Endodermal cell (in vitro differentiated cells): Measurements from ENCODE around the gene NLRP1. TPM values are rescaled to one million over a fixed set of nuclear protein-coding genes. Genes with fewer than 3 reads are reported as not detected.

ENCODE experiments used
- DNase-seq: peaks from one replicate; pipeline ENCODE4 v3.0.0-alpha.2; 2017
- H3K27ac ChIP-seq: 2 replicates; pipeline ENCODE4 v1.5.1; 2013; ENCODE audit warnings: mild to moderate bottlenecking, low read depth, low read length, moderate library complexity
- H3K27me3 ChIP-seq: 2 replicates; pipeline ENCODE4 v1.6.1; 2013; ENCODE audit warnings: mild to moderate bottlenecking, low read length, moderate library complexity; ENCODE audit not compliant: insufficient read depth, control insufficient read depth, poor library complexity, severe bottlenecking
- H3K36me3 ChIP-seq: 2 replicates; pipeline ENCODE4 v1.7.0; 2013; ENCODE audit warnings: mild to moderate bottlenecking, low read length, moderate library complexity; ENCODE audit not compliant: control insufficient read depth, insufficient read depth
- H3K4me1 ChIP-seq: one replicate; pipeline ENCODE4 v1.7.0; 2013; ENCODE audit warnings: low read length; ENCODE audit not compliant: control insufficient read depth, insufficient read depth
- H3K4me3 ChIP-seq: 2 replicates; pipeline ENCODE4 v1.5.1; 2013; ENCODE audit warnings: mild to moderate bottlenecking, low read length, moderate library complexity
- H3K9ac ChIP-seq: 2 replicates; pipeline ENCODE4 v1.6.1; 2013; ENCODE audit warnings: mild to moderate bottlenecking, low read length, moderate library complexity; ENCODE audit not compliant: poor library complexity, severe bottlenecking; ENCODE audit errors: extremely low read depth
- H3K9me3 ChIP-seq: 2 replicates; pipeline ENCODE4 v1.6.1; 2013; ENCODE audit warnings: mild to moderate bottlenecking, low read length, moderate library complexity; ENCODE audit not compliant: control insufficient read depth
- H3K27ac Mint-ChIP-seq: 2 replicates; pipeline ENCODE4 v1.8.0; 2020; ENCODE audit warnings: mixed read lengths
- H3K27me3 Mint-ChIP-seq: 2 replicates; pipeline ENCODE4 v1.8.0; 2021; ENCODE audit warnings: mild to moderate bottlenecking, mixed read lengths; ENCODE audit not compliant: insufficient read depth
- H3K36me3 Mint-ChIP-seq: 2 replicates; pipeline ENCODE4 v1.8.0; 2020; ENCODE audit warnings: low read depth, mixed read lengths
- H3K4me1 Mint-ChIP-seq: 2 replicates; pipeline ENCODE4 v1.8.0; 2020; ENCODE audit warnings: mixed read lengths
- H3K4me3 Mint-ChIP-seq: 2 replicates; pipeline ENCODE4 v1.8.0; 2020; ENCODE audit warnings: mild to moderate bottlenecking, moderate library complexity, mixed read lengths
- H3K9me3 Mint-ChIP-seq: 2 replicates; pipeline ENCODE4 v1.8.0; 2020; ENCODE audit warnings: mild to moderate bottlenecking, mixed read lengths
- CTCF ChIP-seq: fragments of 200-600 bp; sonication (generic); conservative IDR thresholded peaks from 2 replicates; pipeline ENCODE4 v1.5.0; 2021; ENCODE audit warnings: antibody characterized with exemption, mild to moderate bottlenecking
- WGBS, 2 experiments: methylation state at CpG; one replicate each; pipeline versions ENCODE4 v1.1.5 to v1.1.7; 2013; ENCODE audit warnings: missing lambda C conversion rate in 2 of 2, mixed read lengths in 1 of 2; ENCODE audit not compliant: insufficient coverage in 1 of 2, insufficient read length in 1 of 2; 5-methylcytosine and 5-hydroxymethylcytosine counted together
- total RNA-seq, 2 donors: library from RNA; stranded (reverse); fragmentation: NEBNext Ultra II Directional in 1 of 2; extraction: Animal tissue kit (Norgen Biotek cat#: 25700) in 1 of 2; gene quantifications; 2 replicates in 1 of 2; 3 replicates in 1 of 2; pipeline ENCODE4 v1.2.1, GENCODE V29; 2021

Gene NLRP1
- total RNA-seq, 2 donors from 2014 or later, result 3.6 to 5.4 TPM

GRCh38 chr17:5600041-5600440 lies 15.7 kb upstream of the NLRP1 start:
- H3K9me3 ChIP-seq, result no peaks in the 10 kb centered on the region
- H3K4me1 Mint-ChIP-seq, result no peaks in the 10 kb centered on the region
- no peak overlapping the region for H3K27ac Mint-ChIP-seq
- H3K27me3 ChIP-seq, result peaks cover 36% of the 10 kb centered on the region
- H3K36me3 Mint-ChIP-seq, result no peaks in the 10 kb centered on the region
- no peak overlapping the region for H3K4me3 Mint-ChIP-seq
- no peaks in the 10 kb centered on the region for H3K36me3 ChIP-seq
- no peaks in the 10 kb centered on the region for H3K4me1 ChIP-seq
- H3K27ac ChIP-seq, result no peak overlapping the region
- H3K9ac ChIP-seq, result no peak overlapping the region
- no peak for DNase-seq
- no peak for TF ChIP-seq CTCF
- peaks cover 15% of the 10 kb centered on the region for H3K27me3 Mint-ChIP-seq
- no peak overlapping the region for H3K4me3 ChIP-seq
- no peaks in the 10 kb centered on the region for H3K9me3 Mint-ChIP-seq

GRCh38 chr17:5598457-5598856 lies 14.1 kb upstream of the NLRP1 start:
- H3K27me3 ChIP-seq, result peaks cover 36% of the 10 kb centered on the region
- 69 to 86% methylated on average over 4 to 6 of the region's 6 CpGs for WGBS, 2 experiments

GRCh38 chr17:5596421-5596820 lies 12.1 kb upstream of the NLRP1 start:
- no peak overlapping the region for H3K27ac ChIP-seq
- no peaks in the 10 kb centered on the region for H3K4me1 ChIP-seq
- H3K9me3 ChIP-seq, result no peaks in the 10 kb centered on the region
- no peak overlapping the region for H3K9ac ChIP-seq
- H3K9me3 Mint-ChIP-seq, result no peaks in the 10 kb centered on the region
- H3K36me3 Mint-ChIP-seq, result no peaks in the 10 kb centered on the region
- H3K4me1 Mint-ChIP-seq, result no peaks in the 10 kb centered on the region
- WGBS, 2 experiments, result 80 to 91% methylated on average over 1 to 2 of the region's 2 CpGs
- no peaks in the 10 kb centered on the region for H3K36me3 ChIP-seq
- no peak overlapping the region for H3K4me3 Mint-ChIP-seq
- DNase-seq, result no peak
- no peak overlapping the region for H3K4me3 ChIP-seq
- TF ChIP-seq CTCF, result no peak
- H3K27ac Mint-ChIP-seq, result no peak overlapping the region
- H3K27me3 Mint-ChIP-seq, result peaks cover 9% of the 10 kb centered on the region
- H3K27me3 ChIP-seq, result peaks cover 22% of the 10 kb centered on the region

More at GRCh38 chr17:5598457-5598856, 14.1 kb upstream of the NLRP1 start:
- Histone ChIP-seq H3K4me3 (no peak overlapping the region), H3K36me3 (no peaks in the 10 kb centered on the region), H3K27ac (no peak overlapping the region), H3K9ac (no peak overlapping the region), H3K4me1 (no peaks in the 10 kb centered on the region), H3K9me3 (no peaks in the 10 kb centered on the region)
- Mint-ChIP-seq H3K27ac (no peak overlapping the region), H3K9me3 (no peaks in the 10 kb centered on the region), H3K4me3 (no peak overlapping the region), H3K36me3 (no peaks in the 10 kb centered on the region), H3K4me1 (no peaks in the 10 kb centered on the region), H3K27me3 (peaks cover 13% of the 10 kb centered on the region)
- no peak for DNase-seq
- TF ChIP-seq CTCF, result no peak
